Mesendoderm (in vitro differentiated cells): ENCODE results near the gene PLCL2.

Experiments
- DNase-seq: peaks from one replicate; pipeline ENCODE4 v3.0.0; 2013
- H2AK5ac ChIP-seq: 2 replicates; pipeline ENCODE4 v1.6.1; 2013; ENCODE audit warnings: low read length, inconsistent platforms
- H2BK120ac ChIP-seq: 2 replicates; pipeline ENCODE4 v1.6.1; 2013; ENCODE audit warnings: low read depth, mild to moderate bottlenecking, low read length, moderate library complexity, mixed read lengths
- H2BK15ac ChIP-seq: replicated peaks from 2 replicates; pipeline ENCODE4 v1.6.1; 2013; ENCODE audit warnings: low read depth, mild to moderate bottlenecking, moderate library complexity
- H2BK5ac ChIP-seq: 2 replicates; pipeline ENCODE4 v1.6.1; 2013; ENCODE audit warnings: low read length, inconsistent platforms
- H3K18ac ChIP-seq: 2 replicates; pipeline ENCODE4 v1.6.1; 2013; ENCODE audit warnings: mild to moderate bottlenecking, low read length, mixed read lengths
- H3K23ac ChIP-seq: one replicate; pipeline ENCODE4 v1.6.1; 2013; ENCODE audit warnings: low read length
- H3K27ac ChIP-seq: 2 replicates; pipeline ENCODE4 v1.5.1; 2013; ENCODE audit warnings: low read depth, mild to moderate bottlenecking, inconsistent platforms, low read length, moderate library complexity
- H3K27me3 ChIP-seq: 2 replicates; pipeline ENCODE4 v1.6.1; 2013; ENCODE audit warnings: low read length, control low read depth, mild to moderate bottlenecking, inconsistent platforms; ENCODE audit not compliant: insufficient read depth, poor library complexity
- H3K36me3 ChIP-seq: 2 replicates; pipeline ENCODE4 v1.6.1; 2013; ENCODE audit warnings: low read length, inconsistent platforms; ENCODE audit not compliant: control insufficient read depth, insufficient read depth
- H3K4ac ChIP-seq: one replicate; pipeline ENCODE4 v1.6.1; 2013; ENCODE audit warnings: low read depth, mild to moderate bottlenecking, low read length, moderate library complexity
- H3K4me1 ChIP-seq: 2 replicates; pipeline ENCODE4 v1.6.1; 2013; ENCODE audit warnings: low read depth, low read length, inconsistent platforms; ENCODE audit not compliant: control insufficient read depth
- H3K4me2 ChIP-seq: 2 replicates; pipeline ENCODE4 v1.6.1; 2013; ENCODE audit warnings: low read length
- H3K4me3 ChIP-seq: 2 replicates; pipeline ENCODE4 v1.5.1; 2013; ENCODE audit warnings: mild to moderate bottlenecking, low read length
- H3K56ac ChIP-seq: one replicate; pipeline ENCODE4 v1.6.1; 2013; ENCODE audit warnings: low read length
- H3K79me1 ChIP-seq: 2 replicates; pipeline ENCODE4 v1.6.1; 2013; ENCODE audit warnings: low read length, inconsistent platforms
- H3K79me2 ChIP-seq: 2 replicates; pipeline ENCODE4 v1.6.1; 2013; ENCODE audit warnings: mild to moderate bottlenecking, low read length; ENCODE audit not compliant: control insufficient read depth, insufficient read depth
- H3K9ac ChIP-seq: 2 replicates; pipeline ENCODE4 v1.6.1; 2013; ENCODE audit warnings: low read length, inconsistent platforms
- H4K5ac ChIP-seq: one replicate; pipeline ENCODE4 v1.6.1; 2013; ENCODE audit warnings: low read length
- H4K8ac ChIP-seq: one replicate; pipeline ENCODE4 v1.6.1; 2013; ENCODE audit warnings: low read depth, mild to moderate bottlenecking, control low read depth, low read length, moderate library complexity
- WGBS: extraction: QIAGEN DNeasy Blood & Tissue Kit; methylation state at CpG from one replicate; pipeline ENCODE4 v1.1.7; 2013; ENCODE audit warnings: low lambda C conversion rate, missing lambda C conversion rate; ENCODE audit not compliant: insufficient coverage; ENCODE audit errors: extremely low coverage; 5-methylcytosine and 5-hydroxymethylcytosine counted together

Gene PLCL2

DNA sequence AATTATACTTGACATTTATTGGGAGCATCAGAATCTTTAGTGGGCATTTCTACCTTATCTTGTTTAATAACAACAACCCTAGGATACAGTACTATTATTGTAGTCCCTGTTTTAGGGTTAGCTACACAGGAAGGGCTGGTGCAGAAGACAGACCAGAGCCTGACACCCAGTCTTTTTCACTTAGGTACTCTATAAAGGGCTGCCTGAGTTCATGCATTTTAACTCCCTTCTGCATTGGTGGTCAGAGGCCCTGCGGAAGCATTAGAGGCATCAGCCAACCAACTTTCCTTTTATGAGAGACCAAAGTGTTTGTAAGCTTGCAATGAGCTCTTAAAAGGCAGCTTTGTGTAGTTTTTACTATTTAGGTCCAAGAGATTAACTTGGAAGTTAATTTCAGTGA is 105.4 kb downstream of the PLCL2 start:
- no peaks in the 10 kb centered on the region for H3K79me1 ChIP-seq
- H2AK5ac ChIP-seq = no peak overlapping the region
- H3K23ac ChIP-seq = no peak overlapping the region
- no peak overlapping the region for H3K4ac ChIP-seq
- H3K9ac ChIP-seq = no peak overlapping the region
- H4K5ac ChIP-seq = no peak overlapping the region
- H3K4me2 ChIP-seq = no peak overlapping the region
- no peaks in the 10 kb centered on the region for H3K27me3 ChIP-seq
- H3K27ac ChIP-seq = no peak overlapping the region
- H3K4me3 ChIP-seq = no peak overlapping the region
- no peak overlapping the region for H2BK15ac ChIP-seq
- H3K56ac ChIP-seq = no peak overlapping the region
- H3K18ac ChIP-seq = no peak overlapping the region
- H3K36me3 ChIP-seq = no peaks in the 10 kb centered on the region
- H4K8ac ChIP-seq = no peak overlapping the region
- H3K4me1 ChIP-seq = no peaks in the 10 kb centered on the region
- H3K79me2 ChIP-seq = no peaks in the 10 kb centered on the region
- no CpG with 5 or more reads among the region's 1 CpG for WGBS
- H2BK120ac ChIP-seq = no peak overlapping the region
- H2BK5ac ChIP-seq = no peak overlapping the region
- DNase-seq = no peak

DNA sequence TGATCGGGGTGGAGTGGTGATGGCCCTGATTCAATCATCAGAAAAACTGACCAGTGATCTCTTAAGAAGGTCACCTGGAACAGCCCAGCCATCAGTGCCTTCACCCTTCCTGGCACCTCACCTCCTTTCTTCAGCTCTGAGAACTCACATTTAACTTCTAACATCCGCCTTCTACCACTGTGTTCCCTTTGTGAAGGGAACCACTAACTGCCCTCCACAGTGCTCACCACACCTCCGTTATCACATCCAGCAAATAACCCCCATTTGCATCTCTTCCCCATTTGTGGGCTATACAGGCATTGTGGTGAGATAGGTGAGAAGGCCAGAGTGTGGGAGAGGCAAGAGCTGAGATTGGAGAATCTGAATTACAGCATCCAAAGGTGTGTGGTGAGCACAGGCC is 107.4 kb downstream of the PLCL2 start:
- H3K9ac ChIP-seq = no peak overlapping the region
- no peaks in the 10 kb centered on the region for H3K79me1 ChIP-seq
- no peak overlapping the region for H3K23ac ChIP-seq
- no peak overlapping the region for H4K8ac ChIP-seq
- no peaks in the 10 kb centered on the region for H3K27me3 ChIP-seq
- H4K5ac ChIP-seq = no peak overlapping the region
- H3K79me2 ChIP-seq = no peaks in the 10 kb centered on the region
- no peak for DNase-seq
- WGBS = no CpG with 5 or more reads among the region's 3 CpGs
- H3K4me1 ChIP-seq = no peaks in the 10 kb centered on the region
- no peak overlapping the region for H3K56ac ChIP-seq
- H2BK15ac ChIP-seq = no peak overlapping the region
- H2AK5ac ChIP-seq = no peak overlapping the region
- H2BK120ac ChIP-seq = no peak overlapping the region
- no peak overlapping the region for H3K4me3 ChIP-seq
- H3K27ac ChIP-seq = no peak overlapping the region
- no peak overlapping the region for H3K4me2 ChIP-seq
- H3K36me3 ChIP-seq = no peaks in the 10 kb centered on the region
- no peak overlapping the region for H3K18ac ChIP-seq
- H2BK5ac ChIP-seq = no peak overlapping the region
- H3K4ac ChIP-seq = no peak overlapping the region

DNA sequence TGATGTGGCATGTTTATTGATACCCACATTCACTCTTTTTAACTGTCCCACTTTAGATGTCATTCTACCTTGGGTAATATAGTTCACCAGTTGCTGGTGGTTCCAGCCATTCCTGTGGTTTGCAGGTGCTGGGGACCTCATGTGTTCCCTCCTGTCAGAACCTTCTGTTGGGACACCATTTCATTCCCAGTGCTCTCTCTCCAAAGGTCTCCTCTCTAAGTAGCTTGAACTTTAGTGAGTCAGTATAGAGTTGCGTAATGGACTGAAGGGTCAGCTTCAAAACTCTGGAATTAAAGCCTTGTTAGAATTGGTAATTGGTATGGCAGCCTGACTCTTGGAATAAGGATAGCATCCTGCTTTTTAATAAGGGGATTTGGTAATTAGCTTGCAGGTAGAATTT is 108.5 kb downstream of the PLCL2 start:
- no peak overlapping the region for H3K4me2 ChIP-seq
- DNase-seq = no peak
- no peak overlapping the region for H2AK5ac ChIP-seq
- no peaks in the 10 kb centered on the region for H3K79me2 ChIP-seq
- no peak overlapping the region for H3K4ac ChIP-seq
- H4K5ac ChIP-seq = no peak overlapping the region
- no peak overlapping the region for H3K23ac ChIP-seq
- H3K18ac ChIP-seq = no peak overlapping the region
- no peaks in the 10 kb centered on the region for H3K36me3 ChIP-seq
- no peak overlapping the region for H3K27ac ChIP-seq
- H2BK5ac ChIP-seq = no peak overlapping the region
- H3K79me1 ChIP-seq = no peaks in the 10 kb centered on the region
- H3K56ac ChIP-seq = no peak overlapping the region
- no peak overlapping the region for H4K8ac ChIP-seq
- H3K4me1 ChIP-seq = no peaks in the 10 kb centered on the region
- no peak overlapping the region for H2BK120ac ChIP-seq
- no peak overlapping the region for H3K9ac ChIP-seq
- no peak overlapping the region for H2BK15ac ChIP-seq
- no peaks in the 10 kb centered on the region for H3K27me3 ChIP-seq
- WGBS = no CpG with 5 or more reads among the region's 1 CpG
- no peak overlapping the region for H3K4me3 ChIP-seq

GRCh38 chr3:16994854-16995525 is 110.2 kb downstream of the PLCL2 start:
- no peak overlapping the region for H2BK5ac ChIP-seq
- no peak overlapping the region for H3K4me3 ChIP-seq
- H3K4ac ChIP-seq = no peak overlapping the region
- H2AK5ac ChIP-seq = no peak overlapping the region
- no peaks in the 10 kb centered on the region for H3K36me3 ChIP-seq
- H3K79me2 ChIP-seq = no peaks in the 10 kb centered on the region
- H3K27me3 ChIP-seq = no peaks in the 10 kb centered on the region
- no peak overlapping the region for H3K27ac ChIP-seq
- H2BK120ac ChIP-seq = no peak overlapping the region
- no peak overlapping the region for H2BK15ac ChIP-seq
- no peak overlapping the region for H3K56ac ChIP-seq
- H3K18ac ChIP-seq = no peak overlapping the region
- H3K9ac ChIP-seq = no peak overlapping the region
- H3K4me1 ChIP-seq = no peaks in the 10 kb centered on the region
- no peak overlapping the region for H4K5ac ChIP-seq
- no CpG with 5 or more reads among the region's 4 CpGs for WGBS
- H3K4me2 ChIP-seq = no peak overlapping the region
- peak; percentile 21 for DNase-seq
- H3K23ac ChIP-seq = no peak overlapping the region
- no peaks in the 10 kb centered on the region for H3K79me1 ChIP-seq
- H4K8ac ChIP-seq = no peak overlapping the region

DNA sequence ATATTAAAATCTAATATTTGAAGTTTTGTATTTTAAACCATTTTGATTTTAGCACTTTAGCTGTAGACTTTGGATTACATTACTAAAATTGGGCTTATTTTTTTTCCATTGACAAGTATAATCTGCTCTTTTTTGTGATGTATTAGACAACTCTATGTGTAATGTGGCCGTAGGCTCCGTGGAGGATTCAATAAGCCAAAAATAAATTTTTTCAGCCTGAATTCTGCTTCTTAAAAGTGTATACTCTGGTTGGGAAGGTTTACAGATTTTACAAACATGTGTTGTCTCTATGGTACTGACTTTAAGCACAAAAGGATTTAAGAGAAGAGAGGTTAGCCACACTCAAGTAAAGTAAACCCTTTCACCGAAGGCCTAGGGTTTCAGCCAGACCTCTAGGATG is 110.8 kb downstream of the PLCL2 start:
- no peaks in the 10 kb centered on the region for H3K79me2 ChIP-seq
- H2BK15ac ChIP-seq = no peak overlapping the region
- no peak overlapping the region for H3K4me3 ChIP-seq
- no peaks in the 10 kb centered on the region for H3K4me1 ChIP-seq
- H4K8ac ChIP-seq = no peak overlapping the region
- H3K56ac ChIP-seq = no peak overlapping the region
- no peak overlapping the region for H3K23ac ChIP-seq
- H3K27me3 ChIP-seq = no peaks in the 10 kb centered on the region
- no peak overlapping the region for H3K9ac ChIP-seq
- H4K5ac ChIP-seq = no peak overlapping the region
- H2BK5ac ChIP-seq = no peak overlapping the region
- no peaks in the 10 kb centered on the region for H3K79me1 ChIP-seq
- H3K4ac ChIP-seq = no peak overlapping the region
- H3K18ac ChIP-seq = no peak overlapping the region
- DNase-seq = no peak
- no peaks in the 10 kb centered on the region for H3K36me3 ChIP-seq
- no peak overlapping the region for H3K27ac ChIP-seq
- H2BK120ac ChIP-seq = no peak overlapping the region
- no CpG with 5 or more reads among the region's 3 CpGs for WGBS
- no peak overlapping the region for H3K4me2 ChIP-seq
- H2AK5ac ChIP-seq = no peak overlapping the region

DNA sequence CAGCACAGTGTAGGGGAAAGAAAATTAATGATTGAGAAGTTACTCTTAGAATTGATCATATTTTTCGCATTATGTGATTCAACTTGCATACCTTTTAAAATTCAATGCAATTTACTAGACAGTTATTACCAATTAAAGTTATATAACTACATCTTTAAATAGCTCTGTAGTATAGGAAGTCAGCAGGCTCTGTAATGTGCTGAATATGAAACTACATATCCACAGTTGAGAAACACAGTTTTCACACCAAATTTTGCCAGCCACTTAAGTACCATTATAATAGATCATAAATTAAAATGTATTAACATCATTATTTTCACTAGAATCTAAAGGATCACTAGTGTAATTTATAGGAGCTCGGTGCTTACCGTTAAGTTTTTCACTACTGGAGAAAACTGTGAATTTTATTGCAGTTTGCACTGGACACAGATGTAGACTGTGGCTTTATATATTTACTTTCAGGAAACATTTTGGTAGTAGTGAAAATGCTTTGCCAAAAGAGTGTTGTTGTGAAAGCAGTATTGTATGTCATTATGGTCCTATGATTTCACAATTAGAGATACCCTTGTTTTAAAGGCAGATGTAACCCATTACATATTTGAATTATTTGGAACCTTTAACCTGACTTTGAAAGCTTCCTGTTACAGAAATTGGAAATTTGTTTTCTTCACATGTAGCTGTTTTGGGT is 113.6 kb downstream of the PLCL2 start:
- no peak overlapping the region for H4K8ac ChIP-seq
- no peak overlapping the region for H3K23ac ChIP-seq
- H2BK120ac ChIP-seq = no peak overlapping the region
- H3K27me3 ChIP-seq = peaks cover 2% of the 10 kb centered on the region
- H2AK5ac ChIP-seq = no peak overlapping the region
- no peak overlapping the region for H3K9ac ChIP-seq
- H3K36me3 ChIP-seq = no peaks in the 10 kb centered on the region
- no peak overlapping the region for H4K5ac ChIP-seq
- H3K79me1 ChIP-seq = no peaks in the 10 kb centered on the region
- H3K4me1 ChIP-seq = no peaks in the 10 kb centered on the region
- no peak overlapping the region for H2BK5ac ChIP-seq
- H3K27ac ChIP-seq = no peak overlapping the region
- no peaks in the 10 kb centered on the region for H3K79me2 ChIP-seq
- H3K4me2 ChIP-seq = no peak overlapping the region
- H2BK15ac ChIP-seq = no peak overlapping the region
- WGBS = no CpG with 5 or more reads among the region's 3 CpGs
- H3K4ac ChIP-seq = no peak overlapping the region
- H3K18ac ChIP-seq = no peak overlapping the region
- H3K4me3 ChIP-seq = no peak overlapping the region
- no peak overlapping the region for H3K56ac ChIP-seq
- no peak for DNase-seq
